Endothelial cell of umbilical vein (primary cell): ENCODE results near the gene FBXO9. TPM values are rescaled to one million over a fixed set of nuclear protein-coding genes. Genes with fewer than 3 reads are reported as not detected.

ENCODE experiments used
- BruUV-seq: library from RNA; stranded (reverse); fragments of 400-500 nt; replicated peaks from 2 replicates; lab custom pipeline; 2021; lab: Mats Ljungman, UMichigan
- CTCF ChIA-PET: fragments of 300-600, 350-600 bp; sonication (Branson Sonifier 250); formaldehyde crosslinking; loops from one replicate; lab custom pipeline; 2021; ENCODE audit warnings: antibody characterized with exemption, inconsistent platforms; lab: Charles Lee
- POLR2A ChIA-PET: fragments of 300-600, 350-600 bp; sonication (Branson Sonifier 250); formaldehyde crosslinking; loops from one replicate; lab custom pipeline; 2021; ENCODE audit warnings: antibody characterized with exemption, inconsistent platforms; lab: Charles Lee
- DNase-seq: peaks from one replicate; pipeline ENCODE4 v3.0.0-alpha.2; 2011; ENCODE audit warnings: low read depth, low spot score
- FAIRE-seq: peaks from 2 replicates; lab custom pipeline; 2011; peaks lifted over from hg19 to GRCh38; lab: Jason Lieb, UNC
- H2AFZ ChIP-seq: 2 replicates; pipeline ENCODE4 v1.6.0; 2012; ENCODE audit warnings: low read depth, low read length, control low read depth, inconsistent platforms
- H3K27ac ChIP-seq: 2 replicates; pipeline ENCODE4 v1.5.1; 2011; ENCODE audit warnings: low read depth, mild to moderate bottlenecking, control low read depth, low read length, moderate library complexity; ENCODE audit not compliant: insufficient read depth
- H3K27me3 ChIP-seq, 2 experiments: 2 replicates each; pipeline versions ENCODE4 v1.6.0 to v1.6.1; 2011; ENCODE audit warnings: low read length in 2 of 2, mixed read lengths in 1 of 2; ENCODE audit not compliant: control insufficient read depth in 2 of 2, insufficient read depth in 2 of 2
- H3K36me3 ChIP-seq, 2 experiments: 2 replicates in 1 of 2; 3 replicates in 1 of 2; pipeline ENCODE4 v1.5.1; 2011; ENCODE audit warnings: low read length in 2 of 2, mild to moderate bottlenecking in 1 of 2, moderate library complexity in 1 of 2; ENCODE audit not compliant: control insufficient read depth in 2 of 2, insufficient read depth in 2 of 2; ENCODE audit errors: extremely low read depth in 1 of 2
- H3K4me1 ChIP-seq: 3 replicates; pipeline ENCODE4 v1.5.1; 2011; ENCODE audit warnings: mild to moderate bottlenecking, low read length; ENCODE audit not compliant: control insufficient read depth, insufficient read depth; ENCODE audit errors: extremely low read depth
- H3K4me2 ChIP-seq: 2 replicates; pipeline ENCODE4 v1.6.1; 2011; ENCODE audit warnings: low read length, control low read depth, mixed read lengths; ENCODE audit not compliant: insufficient read depth
- H3K4me3 ChIP-seq, 3 experiments: fragments of 200-600 bp in 1 of 3; sonication (generic), shearing (Covaris generic) in 1 of 3; replicated peaks in 1 of 3; 2 replicates each; pipeline ENCODE4 v1.5.1; 2011 to 2016; ENCODE audit warnings: control low read depth in 3 of 3, low read length in 3 of 3, mild to moderate bottlenecking in 2 of 3, inconsistent platforms in 1 of 3, low read depth in 1 of 3, moderate library complexity in 1 of 3; ENCODE audit not compliant: insufficient read depth in 1 of 3
- H3K79me2 ChIP-seq: 2 replicates; pipeline ENCODE4 v1.6.0; 2012; ENCODE audit warnings: low read length, inconsistent platforms; ENCODE audit not compliant: control insufficient read depth, insufficient read depth
- H3K9ac ChIP-seq: replicated peaks from 2 replicates; pipeline ENCODE3; 2011; ENCODE audit warnings: low read length, control low read depth; ENCODE audit not compliant: insufficient read depth; ENCODE audit errors: extremely low read depth
- H3K9me1 ChIP-seq: replicated peaks from 3 replicates; pipeline ENCODE4 v1.6.0; 2011; ENCODE audit warnings: mild to moderate bottlenecking, low read length; ENCODE audit not compliant: control insufficient read depth, insufficient read depth; ENCODE audit errors: extremely low read depth
- H3K9me3 ChIP-seq: replicated peaks from 2 replicates; pipeline ENCODE4 v1.5.1; 2012; ENCODE audit warnings: low read length, inconsistent platforms; ENCODE audit not compliant: control insufficient read depth, insufficient read depth
- H4K20me1 ChIP-seq: replicated peaks from 2 replicates; pipeline ENCODE3; 2011; ENCODE audit warnings: mild to moderate bottlenecking, low read length; ENCODE audit not compliant: control insufficient read depth, insufficient read depth; ENCODE audit errors: extremely low read depth
- EZH2 ChIP-seq: IDR thresholded peaks from 2 replicates; pipeline ENCODE4 v1.6.1; 2012; ENCODE audit warnings: borderline replicate concordance, low read depth, mild to moderate bottlenecking, moderate library complexity, low read length, inconsistent platforms; ENCODE audit not compliant: severe bottlenecking
- FOS ChIP-seq: IDR thresholded peaks from 2 replicates; pipeline ENCODE4 v1.6.1; 2011; ENCODE audit warnings: mild to moderate bottlenecking, low read length, moderate library complexity, borderline replicate concordance; ENCODE audit not compliant: insufficient read depth
- GATA2 ChIP-seq: IDR thresholded peaks from 2 replicates; pipeline ENCODE4 v1.7.0; 2011; ENCODE audit warnings: low read depth, mild to moderate bottlenecking, moderate library complexity, mixed read lengths, low read length; ENCODE audit not compliant: insufficient read length, insufficient read depth
- JUN ChIP-seq: IDR thresholded peaks from 2 replicates; pipeline ENCODE4 v1.6.1; 2011; ENCODE audit warnings: borderline replicate concordance, low read depth; ENCODE audit not compliant: insufficient read length, insufficient read depth
- MAX ChIP-seq: IDR thresholded peaks from 2 replicates; pipeline ENCODE4 v1.6.1; 2011; ENCODE audit not compliant: insufficient read depth, insufficient read length
- MYC ChIP-seq: IDR thresholded peaks from one replicate; pipeline ENCODE4 v1.6.1; 2011; ENCODE audit warnings: mild to moderate bottlenecking, low read depth, low read length
- POLR2A ChIP-seq: IDR thresholded peaks from 2 replicates; pipeline ENCODE4 v1.6.1; 2012; ENCODE audit warnings: low read depth, mild to moderate bottlenecking, control low read depth, low read length
- POLR2AphosphoS5 ChIP-seq: IDR thresholded peaks from 2 replicates; pipeline ENCODE4 v1.6.1; 2012; ENCODE audit warnings: low read depth, mild to moderate bottlenecking, control low read depth, low read length, moderate library complexity; ENCODE audit not compliant: insufficient read depth
- dilution Hi-C: fragments of 300-500 bp; cut with MboI; formaldehyde crosslinking; loops from one replicate; pipeline ENCODE4 v1.15.0; 2019; ENCODE audit warnings: low sequenced_read_pairs; ENCODE audit not compliant: extremely low pct_ligation_motif_present
- intact Hi-C: fragments of 100-400 bp; cut with micrococcal nuclease; formaldehyde crosslinking; loops from one replicate; pipeline ENCODE4 v1.10.0; 2022
- polyA plus RNA-seq, 4 experiments: library from polyadenylated mRNA; depleted of rRNA in 3 of 4; stranded (reverse) in 3 of 4; unstranded in 1 of 4; fragments of >200 nt; gene quantifications; 2 replicates each; pipeline versions ENCODE4 v1.2.1 to v1.2.3, GENCODE V29; 2011 to 2012; ENCODE audit warnings: missing spikeins in 1 of 4
- total RNA-seq: library from RNA; stranded (reverse); gene quantifications from 2 replicates; pipeline ENCODE4 v1.2.3, GENCODE V29; 2021
- TF ChIP-seq, protein P1 (sequence below), 2 donors: IDR thresholded peaks; 1 replicate in 1 of 2; 2 replicates in 1 of 2; pipeline ENCODE4 v1.5.1; 2011; ENCODE audit warnings: low read length in 2 of 2, mild to moderate bottlenecking in 2 of 2, moderate library complexity in 2 of 2, control low read depth in 1 of 2, inconsistent platforms in 1 of 2, low read depth in 1 of 2; ENCODE audit not compliant: insufficient read depth in 1 of 2; ENCODE audit errors: extremely low read depth in 1 of 2

Gene FBXO9
- total and polyA plus RNA-seq, 2 donors (not counting 3 experiments of a cell fraction or from before 2014, with no cell fraction given) = 48.1 to 58.9 TPM

DNA sequence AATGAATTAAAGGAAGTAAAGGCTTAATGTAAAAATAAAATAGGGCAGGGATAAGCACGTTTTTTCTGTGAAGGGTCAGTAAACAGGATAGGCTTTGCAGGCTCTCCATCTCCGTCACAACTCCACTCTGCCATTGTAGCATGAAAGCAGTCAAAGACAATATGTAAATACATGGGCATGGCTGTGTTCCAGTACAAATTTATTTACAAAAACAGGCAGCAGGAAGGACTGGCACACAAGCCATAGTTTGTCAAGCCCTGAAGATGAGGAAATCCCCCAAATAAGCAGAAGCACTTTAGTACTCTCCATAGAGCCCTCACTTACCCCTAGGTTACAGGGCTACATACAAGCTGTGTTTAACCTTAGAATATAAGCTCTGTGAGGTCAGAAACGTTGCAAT, 8.9 kb upstream of the FBXO9 start:
- dilution Hi-C loops (no loop called here), intact Hi-C loops (no loop called here)
- Histone ChIP-seq H3K36me3 (no peaks in the 10 kb centered on the region), H4K20me1 (peaks cover 2% of the 10 kb centered on the region), H3K4me3 (no peak overlapping the region), H2AFZ (no peak overlapping the region), H3K4me2 (no peak overlapping the region), H3K9ac (no peak overlapping the region), H3K27me3 (no peaks in the 10 kb centered on the region), H3K79me2 (peaks cover 15% of the 10 kb centered on the region), H3K27ac (no peak overlapping the region), H3K9me1 (no peaks in the 10 kb centered on the region), H3K9me3 (no peaks in the 10 kb centered on the region), H3K4me1 (peaks cover 16% of the 10 kb centered on the region)
- BruUV-seq = no TSS peak
- POLR2A ChIA-PET = no interaction called here
- DNase-seq = no peak
- CTCF ChIA-PET = interaction anchor here (0.8 to 1.2 kb wide), 2 partner anchors 60 to 62 kb away, joined by 3 read pairs; no protein-coding TSS in a partner anchor
- FAIRE-seq = no peak
- no peak for TF ChIP-seq GATA2
- TF ChIP-seq, protein P1, sequence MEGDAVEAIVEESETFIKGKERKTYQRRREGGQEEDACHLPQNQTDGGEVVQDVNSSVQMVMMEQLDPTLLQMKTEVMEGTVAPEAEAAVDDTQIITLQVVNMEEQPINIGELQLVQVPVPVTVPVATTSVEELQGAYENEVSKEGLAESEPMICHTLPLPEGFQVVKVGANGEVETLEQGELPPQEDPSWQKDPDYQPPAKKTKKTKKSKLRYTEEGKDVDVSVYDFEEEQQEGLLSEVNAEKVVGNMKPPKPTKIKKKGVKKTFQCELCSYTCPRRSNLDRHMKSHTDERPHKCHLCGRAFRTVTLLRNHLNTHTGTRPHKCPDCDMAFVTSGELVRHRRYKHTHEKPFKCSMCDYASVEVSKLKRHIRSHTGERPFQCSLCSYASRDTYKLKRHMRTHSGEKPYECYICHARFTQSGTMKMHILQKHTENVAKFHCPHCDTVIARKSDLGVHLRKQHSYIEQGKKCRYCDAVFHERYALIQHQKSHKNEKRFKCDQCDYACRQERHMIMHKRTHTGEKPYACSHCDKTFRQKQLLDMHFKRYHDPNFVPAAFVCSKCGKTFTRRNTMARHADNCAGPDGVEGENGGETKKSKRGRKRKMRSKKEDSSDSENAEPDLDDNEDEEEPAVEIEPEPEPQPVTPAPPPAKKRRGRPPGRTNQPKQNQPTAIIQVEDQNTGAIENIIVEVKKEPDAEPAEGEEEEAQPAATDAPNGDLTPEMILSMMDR (IDR thresholded peaks at IDR 0.05; ENCODE audit: extremely low read depth in 1 of 2, insufficient read depth in 1 of 2, low read depth in 1 of 2, low read length in 2 of 2) = no peak
- TF ChIP-seq EZH2 = no peak

DNA sequence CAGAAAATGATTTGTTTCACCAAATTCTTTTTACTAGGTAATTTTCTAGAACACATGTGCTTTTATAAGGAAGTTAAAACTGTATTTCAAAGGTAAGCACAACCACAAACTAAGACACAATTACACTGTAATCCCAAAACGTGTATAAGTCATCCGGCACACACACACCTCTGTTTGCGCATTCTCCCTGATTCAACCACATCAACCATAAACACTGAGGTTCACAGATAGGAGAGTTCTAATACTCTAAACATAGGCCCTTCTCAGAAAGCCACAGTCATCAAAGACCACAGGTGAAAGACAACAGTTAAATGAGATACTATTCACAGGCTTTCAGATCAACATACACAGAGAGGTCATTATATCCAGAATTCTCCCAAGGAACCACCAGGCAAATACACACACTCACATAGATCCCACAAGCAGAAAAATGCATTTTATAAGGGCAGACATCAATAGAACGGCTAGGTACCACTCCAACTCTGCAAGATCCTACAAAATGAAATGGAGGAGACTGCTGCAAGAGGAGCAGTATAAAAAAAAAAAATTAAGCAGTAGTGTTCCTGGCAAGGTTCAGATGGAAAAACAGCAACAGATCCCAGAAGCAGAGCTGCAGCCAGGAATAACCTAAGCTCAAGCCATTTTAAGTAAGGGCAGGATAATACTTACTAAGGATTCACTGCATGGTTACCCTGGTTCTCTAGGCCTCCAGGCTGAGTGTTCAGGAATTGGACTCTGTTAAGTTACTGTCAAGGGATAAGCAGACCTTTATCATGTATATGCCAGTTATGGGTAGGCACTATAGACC, 6.6 kb upstream of the FBXO9 start:
- Histone ChIP-seq H3K9me1 (no peaks in the 10 kb centered on the region), H4K20me1 (peaks cover under 1% of the 10 kb centered on the region), H3K27ac (no peak overlapping the region), H3K4me3 (no peak overlapping the region), H3K4me1 (peaks cover 20% of the 10 kb centered on the region), H3K27me3 (no peaks in the 10 kb centered on the region), H3K9me3 (no peaks in the 10 kb centered on the region), H3K4me2 (no peak overlapping the region), H3K79me2 (peaks cover 15% of the 10 kb centered on the region), H3K36me3 (no peaks in the 10 kb centered on the region), H2AFZ (no peak overlapping the region), H3K9ac (no peak overlapping the region)
- no TSS peak for BruUV-seq
- no peak for DNase-seq
- dilution Hi-C loops = no loop called here
- ChIA-PET CTCF (no interaction called here), POLR2A (no interaction called here)
- intact Hi-C loops = no loop called here
- no peak for TF ChIP-seq POLR2A
- TF ChIP-seq MAX = no peak
- TF ChIP-seq JUN = no peak
- no peak for TF ChIP-seq GATA2
- no peak for TF ChIP-seq MYC
- TF ChIP-seq FOS = no peak
- TF ChIP-seq, protein P1 (IDR thresholded peaks at IDR 0.05; ENCODE audit: extremely low read depth in 1 of 2, insufficient read depth in 1 of 2, low read depth in 1 of 2, low read length in 2 of 2) = no peak
- TF ChIP-seq POLR2AphosphoS5 = no peak
- FAIRE-seq = no peak
